GM19452 (cell line): Measurements from ENCODE around the gene KMT5C.
A peak's percentile ranks its signal among the peaks of the same experiment; 100 is the strongest.

ENCODE experiments used
- ATAC-seq: cut with Tn5 transposase; IDR thresholded peaks from one replicate; pipeline ENCODE4 v1.9.1; 2021; ENCODE audit not compliant: unreplicated experiment

The KMT5C gene

DNA sequence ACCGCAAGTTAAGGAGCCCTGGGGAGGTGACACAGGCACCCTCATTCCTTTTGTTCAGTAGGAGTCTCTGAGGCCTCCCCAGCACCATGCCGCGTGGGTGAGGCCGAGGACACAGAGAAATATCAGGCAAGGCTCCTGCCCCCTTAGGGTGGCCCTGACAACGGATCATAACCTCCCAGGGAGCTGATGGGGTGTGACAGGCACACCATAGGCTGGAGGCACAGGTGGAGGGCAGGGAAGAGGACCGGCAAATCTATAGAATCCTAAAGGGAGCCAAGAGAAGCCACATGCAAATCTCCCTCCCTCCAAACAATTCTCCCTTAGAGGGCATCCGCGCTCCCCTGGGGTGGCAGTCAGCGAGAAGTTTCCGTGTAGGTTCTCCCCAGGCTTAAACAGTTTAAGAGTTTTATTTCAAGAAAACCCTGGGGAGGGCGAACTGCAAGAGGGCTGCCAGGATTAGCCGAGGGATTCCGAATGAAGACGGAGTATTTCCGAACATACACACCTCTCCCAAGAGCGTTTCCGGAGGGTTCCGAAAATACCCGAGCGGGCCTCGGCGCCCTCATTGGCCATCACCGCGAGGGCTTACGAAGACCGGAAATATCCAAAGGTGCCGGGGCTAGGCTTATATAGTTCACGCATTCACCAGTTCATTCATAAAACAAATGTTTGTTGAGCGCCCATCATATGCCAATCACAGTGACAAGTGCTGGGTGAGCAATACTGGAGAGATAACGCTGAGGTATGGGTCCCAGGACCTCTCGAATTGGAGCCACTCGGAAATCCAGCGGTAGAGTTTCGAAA lies 45.4 kb downstream of the KMT5C start:
- peak; percentile 64 for ATAC-seq

DNA sequence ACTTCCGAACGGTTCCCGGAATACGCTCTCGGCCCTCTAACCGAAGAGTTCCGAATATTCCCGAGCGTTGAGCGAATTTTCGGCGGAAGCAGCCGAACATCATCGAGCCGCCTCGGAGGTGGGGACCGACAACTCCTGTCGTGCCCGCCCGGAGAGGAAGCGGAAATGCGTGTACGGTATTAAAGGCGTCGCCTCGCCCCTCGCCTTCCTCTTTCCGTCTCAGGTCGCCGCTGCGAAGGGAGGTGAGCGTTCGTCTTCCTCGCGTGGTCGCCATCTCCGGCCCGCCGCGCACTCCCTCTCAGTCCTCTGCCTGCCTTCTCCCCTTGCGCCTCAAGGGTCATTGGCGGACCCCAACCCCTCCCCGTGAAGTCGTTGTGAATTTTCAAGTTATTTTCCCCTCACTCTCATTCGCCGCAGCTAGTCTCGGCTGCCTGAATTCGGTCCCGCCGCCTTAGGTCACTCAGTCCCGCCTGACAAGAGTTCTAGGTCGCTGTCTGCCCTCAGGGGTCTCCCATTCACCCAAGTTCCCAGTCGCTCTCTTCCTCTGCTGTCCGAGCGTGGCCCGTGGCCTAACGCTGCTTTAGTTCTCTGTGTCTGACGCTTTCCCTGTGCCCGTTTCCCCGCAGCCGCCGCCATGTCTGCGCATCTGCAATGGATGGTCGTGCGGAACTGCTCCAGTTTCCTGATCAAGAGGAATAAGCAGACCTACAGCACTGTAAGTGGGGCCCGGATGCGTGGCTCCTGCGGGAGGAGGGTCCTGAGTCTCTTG lies 46.2 kb downstream of the KMT5C start, which contains the start of gene RPL28:
Gene RPL28 (plus strand): TSS at position 209 of the 769 bp plus-strand sequence. CDS start 426 bp downstream, at position 635.
- peak; percentile 54 for ATAC-seq

- ATAC-seq = no peak
These were observed 46.9 kb downstream of the KMT5C start for GRCh38 chr19:55386493-55386971.

DNA sequence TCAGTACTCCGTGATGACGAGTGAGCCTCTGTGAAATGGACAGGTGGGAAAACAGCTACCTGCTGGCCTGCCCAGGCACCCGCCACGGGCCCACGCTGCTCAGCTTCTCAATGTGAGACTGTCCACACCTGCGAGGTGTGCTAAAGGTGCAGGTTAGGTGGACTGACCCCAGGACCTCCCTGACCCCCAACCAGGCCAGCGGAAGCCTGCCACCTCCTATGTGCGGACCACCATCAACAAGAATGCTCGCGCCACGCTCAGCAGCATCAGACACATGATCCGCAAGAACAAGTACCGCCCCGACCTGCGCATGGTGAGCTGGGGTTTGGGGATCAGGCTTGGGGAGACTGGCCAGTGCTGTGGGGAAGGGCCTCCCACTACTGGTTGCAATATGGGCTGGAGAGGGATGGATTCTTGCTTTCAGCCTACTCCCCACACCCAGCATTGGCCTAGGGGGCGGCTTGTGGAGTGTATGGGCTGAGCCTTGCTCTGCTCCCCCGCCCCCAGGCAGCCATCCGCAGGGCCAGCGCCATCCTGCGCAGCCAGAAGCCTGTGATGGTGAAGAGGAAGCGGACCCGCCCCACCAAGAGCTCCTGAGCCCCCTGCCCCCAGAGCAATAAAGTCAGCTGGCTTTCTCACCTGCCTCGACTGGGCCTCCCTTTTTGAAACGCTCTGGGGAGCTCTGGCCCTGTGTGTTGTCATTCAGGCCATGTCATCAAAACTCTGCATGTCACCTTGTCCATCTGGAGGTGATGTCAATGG lies 48.2 kb downstream of the KMT5C start:
- no peak for ATAC-seq

- no peak for ATAC-seq
These were observed 50.0 kb downstream of the KMT5C start for GRCh38 chr19:55389386-55390317.

DNA sequence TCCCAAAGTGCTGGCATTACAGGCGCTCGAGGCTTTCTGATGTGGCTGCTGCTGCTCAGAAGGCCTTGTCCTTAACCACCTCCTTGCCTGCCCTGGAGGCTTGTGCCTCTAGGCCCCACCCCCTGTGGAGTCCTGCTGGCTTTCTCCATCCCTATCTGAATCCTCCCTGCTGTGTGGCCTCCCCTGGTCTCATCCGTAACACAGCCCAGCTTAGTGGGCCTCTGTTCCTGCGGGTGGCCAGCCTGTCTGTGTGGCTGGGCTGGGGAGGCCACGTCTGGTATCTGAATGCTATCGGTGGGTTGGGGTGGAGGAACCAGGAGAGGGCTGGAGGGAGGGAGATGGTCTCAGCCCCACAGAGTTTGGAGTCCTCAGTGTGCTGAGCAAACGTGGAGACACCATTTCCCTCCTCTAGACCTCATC lies 50.8 kb downstream of the KMT5C start:
- ATAC-seq = no peak

GRCh38 chr19:55391191-55391670 lies 51.6 kb downstream of the KMT5C start:
- ATAC-seq = no peak

- ATAC-seq = no peak
These were observed 52.3 kb downstream of the KMT5C start for GRCh38 chr19:55391702-55392615.

DNA sequence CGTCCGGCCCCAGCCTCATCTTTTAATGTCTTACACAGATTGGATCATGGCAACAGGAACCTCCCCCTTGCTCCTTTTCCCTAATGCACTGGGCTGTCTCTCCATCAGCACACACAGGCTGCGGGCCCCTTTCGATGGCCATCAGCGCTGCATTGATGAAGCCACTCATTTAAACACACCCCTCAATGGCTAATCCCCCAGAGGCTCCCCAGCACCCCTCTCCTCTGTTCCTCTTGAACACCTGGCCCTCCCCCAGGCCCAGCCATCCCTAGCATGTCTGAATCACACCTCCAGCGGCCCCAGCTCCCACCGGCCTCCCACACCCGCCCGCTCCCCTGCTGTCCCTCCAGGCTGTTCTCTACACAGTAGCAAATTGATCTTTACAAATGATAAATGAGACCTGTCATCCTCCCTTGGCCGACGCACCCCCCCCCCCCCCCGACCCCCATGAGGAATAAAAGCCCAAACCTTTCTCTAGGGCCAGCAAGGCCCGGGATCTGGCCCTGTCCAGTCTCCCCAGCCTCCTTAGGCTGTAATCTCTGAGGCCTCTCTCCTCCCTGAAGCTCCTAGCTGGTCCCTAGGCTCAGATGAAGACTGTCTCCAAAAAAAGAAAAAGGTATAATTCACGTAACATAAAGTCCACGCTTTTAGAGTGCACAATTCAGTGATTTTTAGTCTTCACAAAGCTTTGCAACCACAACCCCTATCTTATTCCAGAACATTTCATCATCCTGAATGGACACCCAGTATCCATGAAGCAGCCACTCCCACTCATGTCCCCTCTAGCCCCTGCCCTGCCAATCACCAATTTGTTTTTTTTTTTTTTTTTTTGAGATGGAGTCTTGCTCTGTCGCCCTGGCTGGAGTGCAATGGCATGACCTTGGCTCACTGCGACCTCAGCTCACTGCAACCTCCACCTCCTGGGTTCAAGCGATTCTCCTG lies 53.4 kb downstream of the KMT5C start:
- no peak for ATAC-seq
